H1 (cell line): ENCODE measurements around the gene SLC5A4. TPM values are rescaled to one million over a fixed set of nuclear protein-coding genes. Genes with fewer than 3 reads are reported as not detected.

Experiments used
- CTCF ChIA-PET: fragments of 300-600 bp; sonication (Branson Sonifier 250); formaldehyde crosslinking; loops from one replicate; lab custom pipeline; 2021; ENCODE audit not compliant: partially characterized antibody; lab: Charles Lee
- POLR2A ChIA-PET: fragments of 300-600 bp; sonication (Branson Sonifier 250); formaldehyde crosslinking; loops from one replicate; lab custom pipeline; 2021; ENCODE audit warnings: inconsistent platforms; ENCODE audit not compliant: partially characterized antibody; lab: Charles Lee
- DNase-seq, 2 experiments: peaks; one replicate each; pipeline versions ENCODE4 v3.0.0 to v3.0.0-alpha.2; 2010 to 2022; ENCODE audit warnings: low spot score in 2 of 2, low read depth in 1 of 2, mixed read lengths in 1 of 2
- FAIRE-seq: peaks from 2 replicates; lab custom pipeline; 2011; peaks lifted over from hg19 to GRCh38; lab: Jason Lieb, UNC
- H2AFZ ChIP-seq: 2 replicates; pipeline ENCODE4 v1.8.1; 2012; ENCODE audit warnings: low read length, inconsistent platforms
- H2AK5ac ChIP-seq: 2 replicates; pipeline ENCODE4 v1.6.1; 2013; ENCODE audit warnings: low read depth, low read length
- H2BK120ac ChIP-seq: replicated peaks from 2 replicates; pipeline ENCODE3; 2013; ENCODE audit warnings: low read depth, low read length, inconsistent platforms
- H2BK12ac ChIP-seq: 2 replicates; pipeline ENCODE4 v1.6.1; 2013; ENCODE audit warnings: low read depth, low read length
- H2BK15ac ChIP-seq: 2 replicates; pipeline ENCODE4 v1.6.1; 2013; ENCODE audit warnings: low read length
- H2BK20ac ChIP-seq: 2 replicates; pipeline ENCODE4 v1.6.1; 2013; ENCODE audit warnings: low read length
- H2BK5ac ChIP-seq: 2 replicates; pipeline ENCODE4 v1.6.1; 2013; ENCODE audit warnings: low read depth, low read length
- H3K14ac ChIP-seq: 2 replicates; pipeline ENCODE4 v1.6.1; 2013; ENCODE audit warnings: inconsistent platforms; ENCODE audit not compliant: insufficient read length
- H3K18ac ChIP-seq: 2 replicates; pipeline ENCODE4 v1.6.1; 2013; ENCODE audit warnings: low read length; ENCODE audit errors: extremely low read depth
- H3K23ac ChIP-seq: 2 replicates; pipeline ENCODE4 v1.6.1; 2013; ENCODE audit warnings: inconsistent platforms; ENCODE audit not compliant: insufficient read length
- H3K23me2 ChIP-seq: 2 replicates; pipeline ENCODE4 v1.6.1; 2013; ENCODE audit warnings: low read depth, low read length
- H3K27ac ChIP-seq: 2 replicates; pipeline ENCODE4 v1.6.1; 2011; ENCODE audit warnings: low read depth, low read length, inconsistent platforms
- H3K27me3 ChIP-seq, 4 experiments: replicated peaks in 1 of 4; 1 replicate in 1 of 4; 2 replicates in 3 of 4; pipeline versions ENCODE4 v1.6.1 to v1.8.1; 2011 to 2013; ENCODE audit warnings: low read length in 3 of 4, mild to moderate bottlenecking in 3 of 4, inconsistent platforms in 2 of 4, mixed read lengths in 2 of 4, moderate library complexity in 1 of 4; ENCODE audit not compliant: control insufficient read depth in 3 of 4, insufficient read depth in 3 of 4; ENCODE audit errors: extremely low read depth in 1 of 4
- H3K36me3 ChIP-seq, 4 experiments: 2 replicates each; pipeline versions ENCODE4 v1.6.1 to v1.8.1; 2011 to 2013; ENCODE audit warnings: mild to moderate bottlenecking in 4 of 4, low read length in 3 of 4, moderate library complexity in 2 of 4, control low read depth in 1 of 4, inconsistent platforms in 1 of 4; ENCODE audit not compliant: insufficient read depth in 4 of 4, control insufficient read depth in 2 of 4
- H3K4ac ChIP-seq: replicated peaks from 2 replicates; pipeline ENCODE3; 2013; ENCODE audit warnings: low read length, low read depth, mixed read lengths, inconsistent platforms; ENCODE audit not compliant: insufficient read length
- H3K4me1 ChIP-seq, 4 experiments: replicated peaks in 1 of 4; 1 replicate in 1 of 4; 2 replicates in 3 of 4; pipeline versions ENCODE4 v1.6.1 to v1.8.1; 2011 to 2013; ENCODE audit warnings: low read length in 3 of 4, inconsistent platforms in 2 of 4, mixed read lengths in 1 of 4; ENCODE audit not compliant: insufficient read depth in 4 of 4, control insufficient read depth in 3 of 4
- H3K4me2 ChIP-seq, 2 experiments: 2 replicates each; pipeline versions ENCODE4 v1.6.1 to v1.8.1; 2011 to 2013; ENCODE audit warnings: low read depth in 2 of 2, low read length in 2 of 2, control low read depth in 1 of 2, inconsistent platforms in 1 of 2, mild to moderate bottlenecking in 1 of 2; ENCODE audit not compliant: insufficient read depth in 1 of 2
- H3K4me3 ChIP-seq, 4 experiments: fragments of 200-600, 300-600 bp in 1 of 4; sonication (generic), shearing (Covaris generic), sonication (Bioruptor Twin) in 1 of 4; 2 replicates each; pipeline versions ENCODE4 v1.5.1 to v1.8.1; 2011 to 2016; ENCODE audit warnings: low read length in 4 of 4, low read depth in 3 of 4, control low read depth in 2 of 4, inconsistent platforms in 2 of 4, mild to moderate bottlenecking in 2 of 4, mixed read lengths in 1 of 4, moderate library complexity in 1 of 4; ENCODE audit not compliant: insufficient read depth in 2 of 4; ENCODE audit errors: extremely low read depth in 1 of 4
- H3K56ac ChIP-seq: replicated peaks from 2 replicates; pipeline ENCODE3; 2013; ENCODE audit warnings: low read depth, mild to moderate bottlenecking, mixed read lengths, low read length, inconsistent platforms; ENCODE audit not compliant: insufficient read length
- H3K79me1 ChIP-seq: 2 replicates; pipeline ENCODE4 v1.6.1; 2013; ENCODE audit warnings: low read depth, low read length, control low read depth
- H3K79me2 ChIP-seq, 2 experiments: 2 replicates each; pipeline versions ENCODE4 v1.6.1 to v1.8.1; 2012 to 2013; ENCODE audit warnings: low read length in 2 of 2, mild to moderate bottlenecking in 2 of 2, inconsistent platforms in 1 of 2; ENCODE audit not compliant: insufficient read depth in 2 of 2, control insufficient read depth in 1 of 2
- H3K9ac ChIP-seq, 4 experiments: replicated peaks in 1 of 4; 1 replicate in 1 of 4; 2 replicates in 3 of 4; pipeline versions ENCODE4 v1.6.1 to v1.8.1; 2011 to 2013; ENCODE audit warnings: low read depth in 3 of 4, low read length in 3 of 4, control low read depth in 2 of 4, mild to moderate bottlenecking in 2 of 4, moderate library complexity in 2 of 4, inconsistent platforms in 1 of 4; ENCODE audit errors: extremely low read depth in 1 of 4
- H3K9me3 ChIP-seq, 2 experiments: 2 replicates each; pipeline versions ENCODE4 v1.6.1 to v1.8.1; 2012 to 2013; ENCODE audit warnings: mild to moderate bottlenecking in 2 of 2, moderate library complexity in 2 of 2, control low read depth in 1 of 2, inconsistent platforms in 1 of 2, low read depth in 1 of 2, low read length in 1 of 2, mixed read lengths in 1 of 2; ENCODE audit not compliant: insufficient read depth in 2 of 2
- H4K20me1 ChIP-seq, 2 experiments: replicated peaks in 1 of 2; 2 replicates each; pipeline versions ENCODE3 to v1.8.1; 2011 to 2013; ENCODE audit warnings: inconsistent platforms in 2 of 2, low read length in 2 of 2, mild to moderate bottlenecking in 1 of 2; ENCODE audit not compliant: insufficient read depth in 2 of 2, control insufficient read depth in 1 of 2
- H4K5ac ChIP-seq: 2 replicates; pipeline ENCODE4 v1.6.1; 2013; ENCODE audit warnings: low read length, low read depth, mixed read lengths, inconsistent platforms; ENCODE audit not compliant: insufficient read length
- H4K8ac ChIP-seq: 2 replicates; pipeline ENCODE4 v1.8.0; 2013; ENCODE audit warnings: mild to moderate bottlenecking, moderate library complexity, low read length, inconsistent platforms; ENCODE audit not compliant: insufficient read depth; ENCODE audit errors: extremely low read depth
- H4K91ac ChIP-seq: replicated peaks from 2 replicates; pipeline ENCODE3; 2013; ENCODE audit warnings: low read length, mixed read lengths, inconsistent platforms; ENCODE audit not compliant: insufficient read length
- ASH2L ChIP-seq: fragments of 200-600, 300-600 bp; sonication (generic); IDR thresholded peaks from one replicate; pipeline ENCODE4 v1.7.1; 2017; ENCODE audit warnings: low read length
- BACH1 ChIP-seq: IDR thresholded peaks from 2 replicates; pipeline ENCODE4 v1.6.1; 2012; ENCODE audit warnings: low read length, improper control_type of control experiment
- CREB1 ChIP-seq: IDR thresholded peaks from 2 replicates; pipeline ENCODE4 v1.6.1; 2012; ENCODE audit warnings: inconsistent platforms
- EZH2 ChIP-seq: fragments of 200-600 bp; sonication (generic); IDR thresholded peaks from 2 replicates; pipeline ENCODE4 v1.7.1; 2012; ENCODE audit warnings: low read depth, mild to moderate bottlenecking, moderate library complexity, low read length, inconsistent platforms; ENCODE audit not compliant: severe bottlenecking
- MAX ChIP-seq: IDR thresholded peaks from 2 replicates; pipeline ENCODE4 v1.6.1; 2012; ENCODE audit warnings: inconsistent platforms
- RAD21 ChIP-seq, 2 experiments: IDR thresholded peaks in 1 of 2; conservative IDR thresholded peaks in 1 of 2; 2 replicates each; pipeline ENCODE4 v1.6.1; 2011; ENCODE audit warnings: low read depth in 2 of 2, low read length in 2 of 2, improper control_type of control experiment in 1 of 2, inconsistent platforms in 1 of 2, mild to moderate bottlenecking in 1 of 2, moderate library complexity in 1 of 2
- RNF2 ChIP-seq: fragments of 200-900, 300-1000 bp; sonication (generic); IDR thresholded peaks from 2 replicates; pipeline ENCODE4 v1.7.1; 2016; ENCODE audit warnings: borderline replicate concordance, low read depth, mild to moderate bottlenecking, antibody characterized with exemption, low read length; ENCODE audit not compliant: poor library complexity, severe bottlenecking; ENCODE audit errors: missing control alignments
- SUZ12 ChIP-seq: fragments of 200-600 bp; sonication (generic); IDR thresholded peaks from 2 replicates; pipeline ENCODE4 v1.6.1; 2012; ENCODE audit warnings: mild to moderate bottlenecking, inconsistent platforms, low read length, moderate library complexity, mixed read lengths
- WGBS, 2 experiments: shearing (Covaris generic) in 1 of 2; methylation state at CpG; one replicate each; pipeline versions ENCODE4 v1.1.6 to v1.1.7; 2013 to 2015; ENCODE audit warnings: low lambda C conversion rate in 2 of 2, mixed read lengths in 2 of 2, inconsistent platforms in 1 of 2, low coverage in 1 of 2, missing lambda C conversion rate in 1 of 2; ENCODE audit not compliant: insufficient replicate concordance in 2 of 2, insufficient coverage in 1 of 2, insufficient read length in 1 of 2; ENCODE audit errors: extremely low coverage in 1 of 2, missing lambda C conversion rate in 1 of 2; 5-methylcytosine and 5-hydroxymethylcytosine counted together
- polyA plus RNA-seq, 7 experiments: library from polyadenylated mRNA; depleted of rRNA in 3 of 7; stranded (reverse) in 5 of 7; unstranded in 2 of 7; fragments of >200 nt in 5 of 7; fragments of 200-250 nt in 2 of 7; gene quantifications; 1 replicate in 5 of 7; 2 replicates in 1 of 7; 4 replicates in 1 of 7; pipeline versions ENCODE4 v1.2.1 to v1.2.3, GENCODE V29; 2011 to 2013; ENCODE audit warnings: missing spikeins in 2 of 7, mixed read lengths in 2 of 7
- total RNA-seq: library from RNA; stranded (reverse); fragmentation: NEBNext Ultra II Directional; extraction: Animal tissue kit (Norgen Biotek cat#: 25700); gene quantifications from 2 replicates; pipeline ENCODE4 v1.2.1, GENCODE V29; 2021

SLC5A4 gene
- total and polyA plus RNA-seq, 2 of the 8 experiments (the other 6 are each of a cell fraction or from before 2014, with no cell fraction given), result 0.17 TPM; not detected in 1

DNA sequence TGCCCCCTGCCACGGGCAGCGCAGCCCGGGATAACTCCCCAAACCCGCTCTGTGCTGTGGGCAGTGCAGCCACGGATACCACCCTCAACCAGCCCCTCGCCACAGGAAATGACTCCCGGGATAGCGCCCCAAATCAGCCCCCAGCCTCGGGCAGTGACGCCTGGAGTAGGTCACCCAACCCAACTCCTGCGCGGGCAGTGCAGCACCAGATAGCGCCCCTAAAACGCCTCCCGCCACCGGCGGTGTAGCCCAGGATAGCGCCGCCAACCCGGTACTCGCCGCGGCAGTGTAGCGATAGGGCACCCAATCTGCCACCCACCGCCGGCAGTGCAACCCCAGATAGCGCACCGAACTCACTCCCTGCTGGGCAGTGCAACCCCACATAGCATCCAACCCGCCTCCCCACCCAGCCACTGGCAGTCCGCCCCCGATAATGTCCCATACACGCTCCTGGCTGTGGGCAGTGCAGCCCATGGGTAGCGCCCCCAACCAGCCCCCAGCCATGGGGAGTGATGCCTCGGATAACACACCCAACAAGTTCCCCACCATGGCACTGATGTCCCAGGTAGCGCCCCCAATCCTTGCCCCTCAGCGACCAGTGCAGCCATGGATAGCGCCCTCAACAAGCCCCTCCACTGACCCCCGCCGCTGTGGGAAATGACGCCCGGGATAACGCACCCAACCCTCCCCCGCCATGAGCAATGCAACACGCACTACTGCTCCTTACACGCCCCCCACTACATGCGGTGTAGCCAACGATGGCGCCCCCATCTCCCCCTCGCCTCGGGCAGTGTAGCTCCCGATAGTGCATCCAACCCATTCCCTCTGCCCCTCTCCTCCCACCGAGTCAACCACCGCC is 51.7 kb downstream of the SLC5A4 start:
- ChIA-PET CTCF (interaction anchor here (0.7 to 1.0 kb wide), 3 partner anchors 198 to 705 kb away, joined by 3 read pairs; no protein-coding TSS in a partner anchor), POLR2A (no interaction called here)
- 22% methylated on average over 44 of the region's 53 CpGs; no CpG with 5 or more reads in 1 of the 2 experiments for WGBS, 2 experiments
- H3K27me3 ChIP-seq, result peaks cover 19 to 50% (median 42%) of the 10 kb centered on the region in 4 experiments
- H3K9me3 ChIP-seq, result no peaks in the 10 kb centered on the region
- no peak overlapping the region for H4K8ac ChIP-seq
- no peak overlapping the region for H3K4ac ChIP-seq
- H3K9ac ChIP-seq, result no peak overlapping the region; a peak in 1 of 7 replicates
- no peak overlapping the region for H2BK5ac ChIP-seq
- H2AFZ ChIP-seq, result no peak overlapping the region
- H3K14ac ChIP-seq, result no peak overlapping the region
- no peak overlapping the region for H3K27ac ChIP-seq
- FAIRE-seq (no peak), DNase-seq (peak in 1 of 2 experiments; percentile 48)
- H4K5ac ChIP-seq, result no peak overlapping the region
- no peak overlapping the region for H2AK5ac ChIP-seq
- H3K79me2 ChIP-seq, result no peaks in the 10 kb centered on the region
- no peaks in the 10 kb centered on the region for H3K36me3 ChIP-seq
- peak overlapping the region; percentile 92 to 98 for H3K4me2 ChIP-seq
- peak overlapping the region; percentile 41 to 61 (median 52); a peak in 7 of 8 replicates for H3K4me3 ChIP-seq
- H3K4me1 ChIP-seq, result peaks cover 0 to 32% (median 15%) of the 10 kb centered on the region in 4 experiments; a peak in 5 of 7 replicates
- H2BK20ac ChIP-seq, result no peak overlapping the region
- H4K91ac ChIP-seq, result no peak overlapping the region
- H4K20me1 ChIP-seq, result peaks cover 0 to 4% of the 10 kb centered on the region in 2 experiments
- no peak overlapping the region for H3K56ac ChIP-seq
- H3K23me2 ChIP-seq, result peaks cover 20% of the 10 kb centered on the region
- H3K79me1 ChIP-seq, result no peaks in the 10 kb centered on the region
- no peak overlapping the region for H2BK120ac ChIP-seq
- TF ChIP-seq EZH2 (peak; percentile 87), ASH2L (no peak), BACH1 (no peak), CREB1 (no peak), SUZ12 (peak; percentile 93; the same call in 1 of the 2 replicates), RNF2 (no peak), MAX (no peak), RAD21 (IDR thresholded peaks at IDR 0.05 in 1 of 2, conservative IDR thresholded peaks at IDR 0.05 in 1 of 2; ENCODE audit: low read depth in 2 of 2, low read length in 2 of 2) (no peak)
- H2BK15ac ChIP-seq, result no peak overlapping the region
- no peak overlapping the region for H3K18ac ChIP-seq
- H3K23ac ChIP-seq, result no peak overlapping the region
- H2BK12ac ChIP-seq, result 0 out of 2 replicates have a peak overlapping the region, but pooled peaks have one; percentile 9
